ENCODE data around the gene RTN4R. TPM values are rescaled to one million over a fixed set of nuclear protein-coding genes. Genes with fewer than 3 reads are reported as not detected.

RTN4R gene
- total and polyA plus RNA-seq, 2 donors (not counting 1 experiment from before 2014, with no cell fraction given) = 0.42 to 0.79 TPM

DNA sequence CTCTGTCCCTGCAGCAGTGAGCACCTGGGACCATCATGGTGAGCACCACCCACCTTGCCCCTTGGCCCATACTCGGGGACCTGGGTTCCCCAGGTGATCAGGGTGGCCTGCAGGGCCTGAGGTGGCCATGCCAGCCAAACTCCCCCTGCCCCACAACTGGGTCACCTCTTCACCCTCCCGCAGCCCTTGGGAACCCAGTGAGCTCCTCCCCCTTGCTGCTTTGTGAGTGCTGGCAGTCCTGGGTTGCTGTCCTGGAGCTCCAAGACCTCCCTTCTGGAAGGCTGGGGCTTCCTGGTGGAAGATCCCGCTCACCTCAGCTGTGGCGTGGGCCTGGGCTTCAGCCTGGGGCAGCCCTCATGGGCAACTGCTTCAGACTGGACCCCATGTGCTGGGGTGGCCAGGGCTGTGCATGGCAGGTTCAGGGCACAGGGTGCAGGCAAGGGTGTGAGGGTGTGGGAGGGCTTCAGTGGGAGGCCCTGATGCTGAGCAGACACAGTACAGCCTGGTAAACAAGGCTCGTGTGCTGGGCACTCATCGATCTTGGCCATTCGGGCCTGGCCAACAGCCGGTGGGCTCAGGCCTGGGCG, 57.6 kb downstream of the RTN4R start:
- Histone ChIP-seq H3K27ac (ENCODE audit: low read length in 2 of 2) (no peak overlapping the region), H3K27me3 (replicated peaks in 1 of 4; ENCODE audit: control extremely low read depth in 1 of 4, control insufficient read depth in 3 of 4, insufficient read depth in 4 of 4, low read length in 3 of 4) (peaks cover 0 to 8% (median 0%) of the 10 kb centered on the region in 4 experiments), H2AFZ (ENCODE audit: insufficient read depth, low read depth, low read length, poor library complexity, severe bottlenecking) (no peak overlapping the region), H3K9ac (ENCODE audit: low read length) (no peak overlapping the region), H3K36me3 (replicated peaks in 1 of 2; ENCODE audit: control extremely low read depth in 1 of 2, control insufficient read depth in 1 of 2, extremely low read depth in 1 of 2, insufficient read depth in 2 of 2, low read length in 1 of 2) (no peaks in the 10 kb centered on the region), H3K9me3 (ENCODE audit: control extremely low read depth in 1 of 3, control insufficient read depth in 2 of 3, insufficient read depth in 1 of 3, low read length in 2 of 3) (no peaks in the 10 kb centered on the region), H3K4me3 (ENCODE audit: control extremely low read depth in 1 of 5, extremely low read depth in 1 of 5, insufficient read depth in 1 of 5, low read depth in 2 of 5, low read length in 4 of 5) (no peak overlapping the region), H3K4me2 (replicated peaks; ENCODE audit: low read depth, low read length, poor library complexity, severe bottlenecking) (no peak overlapping the region), H3K79me2 (ENCODE audit: control insufficient read depth, insufficient read depth, low read length) (peaks cover 21% of the 10 kb centered on the region), H4K20me1 (ENCODE audit: control insufficient read depth, insufficient read depth, low read length, poor library complexity, severe bottlenecking) (peaks cover 6% of the 10 kb centered on the region), H3K4me1 (ENCODE audit: control insufficient read depth in 2 of 2, insufficient read depth in 2 of 2, low read length in 2 of 2) (peaks cover 18 to 31% of the 10 kb centered on the region in 2 donors)
- ChIA-PET POLR2A (no interaction called here), CTCF (interaction anchor here (1.0 kb wide), 1 partner anchor 99 kb away, joined by 3 read pairs; no protein-coding TSS in a partner anchor)
- intact Hi-C loops (cut with micrococcal nuclease) = no loop called here
- H3K9me3 Mint-ChIP-seq (ENCODE audit: insufficient read depth) = no peaks in the 10 kb centered on the region
- peaks cover 26% of the 10 kb centered on the region for H3K4me1 Mint-ChIP-seq
- no peak overlapping the region for H3K4me3 Mint-ChIP-seq
- TF ChIP-seq CTCF (IDR thresholded peaks at IDR 0.05) (no peak), EZH2 (IDR thresholded peaks at IDR 0.05; ENCODE audit: borderline replicate concordance, insufficient read depth, low read depth, low read length, poor library complexity, severe bottlenecking) (no peak)
- DNase-seq (no peak), ATAC-seq (ENCODE audit: low read depth) (no peak)
- WGBS (ENCODE audit: insufficient coverage) = 85% methylated on average over 9 of the region's 9 CpGs
- peaks cover 6% of the 10 kb centered on the region for H3K27me3 Mint-ChIP-seq
- H3K27ac Mint-ChIP-seq = no peak overlapping the region

DNA sequence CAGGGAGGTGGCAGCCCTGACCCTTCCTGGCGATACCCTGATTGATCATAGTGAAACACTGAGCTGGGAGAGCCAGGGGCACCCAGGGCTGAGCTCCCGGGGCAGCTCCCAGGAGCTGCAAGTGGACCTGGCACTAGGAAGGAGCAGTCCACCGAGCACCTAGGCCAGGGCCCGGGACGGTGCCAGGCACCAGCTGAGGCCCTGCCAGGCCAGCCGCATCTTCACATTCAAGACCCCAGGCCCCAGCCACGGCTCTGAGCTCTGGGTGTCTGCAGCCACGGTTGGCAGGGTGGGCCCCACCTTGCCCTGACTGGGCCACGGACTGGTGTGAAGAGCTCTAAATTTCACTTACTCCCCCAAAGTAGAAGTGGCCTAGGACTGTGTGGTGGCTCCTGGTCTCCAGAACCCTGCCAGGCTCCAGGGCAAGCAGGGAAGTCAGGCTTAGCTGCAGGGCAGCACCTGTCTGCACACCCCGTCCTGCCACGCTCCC, 58.3 kb downstream of the RTN4R start:
- Mint-ChIP-seq H3K27ac (no peak overlapping the region), H3K4me1 (peaks cover 28% of the 10 kb centered on the region), H3K9me3 (ENCODE audit: insufficient read depth) (no peaks in the 10 kb centered on the region), H3K27me3 (peaks cover 4% of the 10 kb centered on the region), H3K4me3 (no peak overlapping the region)
- peaks cover 21% of the 10 kb centered on the region for H3K79me2 ChIP-seq (ENCODE audit: control insufficient read depth, insufficient read depth, low read length)
- ChIA-PET POLR2A (no interaction called here), CTCF (interaction anchor here (1.0 kb wide), 1 partner anchor 99 kb away, joined by 3 read pairs; no protein-coding TSS in a partner anchor)
- H3K27ac ChIP-seq (ENCODE audit: low read length in 2 of 2) = no peak overlapping the region
- peaks cover 6% of the 10 kb centered on the region for H4K20me1 ChIP-seq (ENCODE audit: control insufficient read depth, insufficient read depth, low read length, poor library complexity, severe bottlenecking)
- peaks cover 0 to 8% (median 0%) of the 10 kb centered on the region in 4 experiments for H3K27me3 ChIP-seq (replicated peaks in 1 of 4; ENCODE audit: control extremely low read depth in 1 of 4, control insufficient read depth in 3 of 4, insufficient read depth in 4 of 4, low read length in 3 of 4)
- WGBS (ENCODE audit: insufficient coverage) = 95% methylated on average over 11 of the region's 11 CpGs
- ATAC-seq (ENCODE audit: low read depth) = no peak
- H3K4me3 ChIP-seq (ENCODE audit: control extremely low read depth in 1 of 5, extremely low read depth in 1 of 5, insufficient read depth in 1 of 5, low read depth in 2 of 5, low read length in 4 of 5) = no peak overlapping the region
- no peak for DNase-seq
- no peaks in the 10 kb centered on the region for H3K9me3 ChIP-seq (ENCODE audit: control extremely low read depth in 1 of 3, control insufficient read depth in 2 of 3, insufficient read depth in 1 of 3, low read length in 2 of 3)
- TF ChIP-seq EZH2 (IDR thresholded peaks at IDR 0.05; ENCODE audit: borderline replicate concordance, insufficient read depth, low read depth, low read length, poor library complexity, severe bottlenecking) (no peak), CTCF (IDR thresholded peaks at IDR 0.05) (no peak)
- intact Hi-C loops (cut with micrococcal nuclease) = no loop called here
- H2AFZ ChIP-seq (ENCODE audit: insufficient read depth, low read depth, low read length, poor library complexity, severe bottlenecking) = no peak overlapping the region
- H3K4me1 ChIP-seq (ENCODE audit: control insufficient read depth in 2 of 2, insufficient read depth in 2 of 2, low read length in 2 of 2) = peaks cover 18 to 33% of the 10 kb centered on the region in 2 donors
- no peaks in the 10 kb centered on the region for H3K36me3 ChIP-seq (replicated peaks in 1 of 2; ENCODE audit: control extremely low read depth in 1 of 2, control insufficient read depth in 1 of 2, extremely low read depth in 1 of 2, insufficient read depth in 2 of 2, low read length in 1 of 2)
- H3K4me2 ChIP-seq (replicated peaks; ENCODE audit: low read depth, low read length, poor library complexity, severe bottlenecking) = no peak overlapping the region
- H3K9ac ChIP-seq (ENCODE audit: low read length) = no peak overlapping the region
